Stimulated activated CD4-positive, alpha-beta T cell treated with anti-CD3 and anti-CD28 coated beads, Interleukin-4, amount 100 ng/mL, for 4 hours (primary cell): ENCODE data around the gene SPACA4.
A peak's percentile ranks its signal among the peaks of the same experiment; 100 is the strongest.
"Not testable (repeated sequence)": the region's sequence is repeated elsewhere in the genome, so short reads cannot be mapped to it uniquely, and the experiment has no call there.

ENCODE experiments used
- DNase-seq, 2 experiments: peaks; one replicate each; pipeline ENCODE4 v3.0.0-alpha.2; 2020

The SPACA4 gene, protein sequence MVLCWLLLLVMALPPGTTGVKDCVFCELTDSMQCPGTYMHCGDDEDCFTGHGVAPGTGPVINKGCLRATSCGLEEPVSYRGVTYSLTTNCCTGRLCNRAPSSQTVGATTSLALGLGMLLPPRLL

DNA sequence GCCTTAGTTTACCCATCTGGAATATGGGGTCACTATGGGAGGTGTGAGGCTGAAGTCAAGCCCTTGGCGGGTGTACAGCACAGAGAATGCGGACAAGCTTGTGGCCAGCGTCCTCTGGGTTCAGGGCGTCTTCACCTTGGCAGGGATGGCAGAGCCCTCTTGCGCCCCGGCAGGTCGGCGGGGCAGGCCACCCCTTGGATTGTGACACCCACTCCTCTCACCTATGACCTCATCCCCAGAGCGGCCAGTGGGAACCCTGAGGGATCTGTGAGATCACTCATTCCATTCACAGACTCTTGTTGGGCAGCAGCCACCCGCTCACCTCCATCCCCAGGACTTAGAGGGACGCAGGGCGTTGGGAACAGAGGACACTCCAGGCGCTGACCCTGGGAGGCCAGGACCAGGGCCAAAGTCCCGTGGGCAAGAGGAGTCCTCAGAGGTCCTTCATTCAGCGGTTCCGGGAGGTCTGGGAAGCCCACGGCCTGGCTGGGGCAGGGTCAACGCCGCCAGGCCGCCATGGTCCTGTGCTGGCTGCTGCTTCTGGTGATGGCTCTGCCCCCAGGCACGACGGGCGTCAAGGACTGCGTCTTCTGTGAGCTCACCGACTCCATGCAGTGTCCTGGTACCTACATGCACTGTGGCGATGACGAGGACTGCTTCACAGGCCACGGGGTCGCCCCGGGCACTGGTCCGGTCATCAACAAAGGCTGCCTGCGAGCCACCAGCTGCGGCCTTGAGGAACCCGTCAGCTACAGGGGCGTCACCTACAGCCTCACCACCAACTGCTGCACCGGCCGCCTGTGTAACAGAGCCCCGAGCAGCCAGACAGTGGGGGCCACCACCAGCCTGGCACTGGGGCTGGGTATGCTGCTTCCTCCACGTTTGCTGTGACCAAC lies at the start of gene SPACA4:
TSS of gene SPACA4 (plus strand) at position 280 of the 896 bp plus-strand sequence. CDS start at position 517, 237 bp downstream.
- DNase-seq, result no peak

DNA sequence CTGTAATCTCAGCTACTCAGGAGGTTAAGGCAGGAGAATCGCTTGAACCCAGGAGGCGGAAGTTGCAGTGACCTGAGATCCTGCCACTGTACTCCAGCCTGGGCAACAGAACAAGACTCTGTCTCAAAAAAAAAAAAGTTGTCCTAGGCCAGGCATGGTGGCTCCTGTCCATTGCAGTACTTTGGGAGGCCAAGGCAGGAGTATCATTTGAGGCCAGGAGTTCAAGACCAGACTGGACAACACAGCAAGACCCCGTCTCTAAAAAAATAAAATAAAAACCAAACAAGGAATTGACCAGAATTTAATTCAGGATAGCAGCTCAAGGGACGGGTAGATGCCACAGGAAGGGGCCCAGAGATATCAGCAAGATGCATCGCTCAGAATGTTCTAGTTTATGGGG lies 49.7 kb upstream of the SPACA4 start:
- no peak for DNase-seq

DNA sequence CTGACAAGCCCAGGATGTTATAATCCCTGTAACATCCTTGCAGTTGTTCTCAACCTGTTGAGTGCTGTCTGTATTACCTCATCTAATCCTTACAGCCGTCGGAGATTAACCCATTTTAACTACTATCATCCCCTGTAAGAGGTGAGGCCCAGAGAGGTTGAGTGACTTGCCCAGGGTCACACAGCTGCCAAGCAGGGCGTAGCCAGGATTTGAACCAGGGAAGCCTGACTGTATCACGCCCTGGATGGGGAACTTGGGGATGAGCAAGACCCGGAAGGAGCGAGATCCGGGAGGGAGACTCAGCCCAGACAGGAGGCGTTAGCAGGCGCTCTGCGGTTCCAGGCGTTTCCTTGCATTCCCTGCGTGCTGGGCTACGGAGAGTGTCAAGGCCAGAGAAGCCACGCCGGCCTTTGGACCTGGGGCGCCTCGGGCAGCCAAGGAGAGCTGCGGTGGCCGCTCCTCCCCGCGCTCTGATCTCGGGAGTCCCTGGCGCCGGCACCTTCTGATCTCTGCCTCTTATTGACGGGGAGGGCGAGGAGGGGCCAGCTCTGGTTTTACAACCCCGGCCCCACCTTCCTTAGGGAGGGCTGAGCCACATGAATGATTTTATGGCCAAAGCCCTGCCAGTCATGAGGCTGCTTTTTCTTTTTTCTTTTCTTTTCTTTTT lies 48.4 kb upstream of the SPACA4 start:
- no peak for DNase-seq

DNA sequence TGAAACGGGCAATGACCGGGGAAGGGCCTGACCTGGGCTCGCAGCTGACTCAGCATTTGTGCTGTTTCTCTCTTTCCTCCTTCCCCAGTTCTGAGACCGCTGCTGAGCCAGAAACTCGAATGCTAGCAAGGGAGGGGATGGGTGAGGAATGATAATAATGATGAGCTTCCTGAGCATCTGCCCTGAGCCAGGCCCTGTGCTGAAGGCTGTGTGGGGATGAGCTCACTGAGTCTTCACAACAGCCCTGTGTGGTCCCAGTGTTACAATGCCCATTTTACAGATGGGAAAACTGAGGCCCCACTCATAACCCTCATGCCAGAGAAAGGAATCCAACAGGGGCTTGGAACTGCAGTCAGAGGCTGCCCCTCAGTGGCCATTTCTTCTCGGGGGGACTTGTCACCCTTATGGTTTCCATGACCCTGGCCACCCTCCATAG lies 46.4 kb upstream of the SPACA4 start:
- no peak for DNase-seq

DNA sequence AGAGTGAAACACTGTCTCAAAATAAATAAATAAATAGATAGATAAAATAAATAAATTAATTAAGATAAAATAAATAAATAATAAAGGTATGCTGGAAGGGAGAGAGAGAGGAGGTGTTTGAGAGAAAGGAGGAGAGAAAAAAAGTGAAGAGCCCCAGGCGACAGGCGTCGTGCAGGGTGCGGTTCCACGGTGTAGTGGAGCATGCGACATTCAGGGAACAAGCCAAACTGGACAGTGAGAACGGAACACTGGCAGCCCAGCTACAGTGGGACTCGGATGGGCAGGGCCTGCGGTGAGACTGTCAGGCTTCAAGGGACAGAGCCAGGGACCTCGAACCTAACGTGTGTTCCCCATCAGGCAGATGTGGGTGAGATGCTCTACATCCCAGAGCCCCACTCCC lies 45.1 kb upstream of the SPACA4 start:
- DNase-seq, result no peak

DNA sequence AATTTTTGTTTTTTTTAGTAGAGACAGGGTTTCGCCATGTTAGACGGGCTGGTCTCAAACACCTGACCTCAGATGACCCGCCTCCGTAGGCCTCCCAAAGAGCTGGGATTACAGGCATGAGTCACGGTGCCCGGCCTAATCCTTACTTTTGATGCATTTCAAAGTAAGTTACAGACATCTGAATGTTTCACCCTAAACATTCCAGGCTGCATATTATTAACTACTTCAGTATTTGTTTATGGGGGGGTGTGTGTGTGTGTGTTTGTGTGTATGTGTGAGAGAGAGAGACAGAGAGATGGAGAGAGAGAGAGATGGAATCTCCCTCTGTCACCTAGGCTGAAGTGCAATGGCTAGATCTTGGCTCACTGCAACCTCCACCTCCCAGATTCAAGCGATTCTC lies 41.5 kb upstream of the SPACA4 start:
- DNase-seq, result no peak

DNA sequence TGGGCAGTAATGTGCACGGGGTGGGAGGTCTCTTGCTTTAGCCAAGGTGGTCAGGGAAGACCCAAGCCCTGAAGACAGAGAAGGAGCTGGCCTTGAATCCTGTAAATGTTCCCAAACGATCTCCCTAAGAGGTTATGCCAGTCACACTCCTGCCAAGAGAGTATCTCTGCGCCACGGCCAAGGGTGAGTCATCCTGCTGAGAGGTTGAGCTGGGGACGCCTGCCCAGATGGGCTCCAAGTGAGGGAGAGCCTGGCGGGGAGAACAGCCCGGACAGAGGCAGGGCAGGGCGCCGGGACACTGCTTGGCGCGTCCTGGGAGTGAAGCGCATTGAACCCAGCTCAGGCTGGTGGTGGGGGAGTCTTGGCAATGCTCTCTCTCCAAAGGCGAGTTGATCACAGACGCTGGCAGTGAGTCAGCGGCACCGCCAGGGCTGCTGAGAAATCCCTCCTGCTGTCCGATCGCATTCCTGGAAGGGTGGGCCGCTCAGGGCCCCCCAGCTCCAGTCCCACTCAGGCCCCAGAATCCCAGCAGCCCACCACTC lies 38.1 kb upstream of the SPACA4 start:
- no peak for DNase-seq

DNA sequence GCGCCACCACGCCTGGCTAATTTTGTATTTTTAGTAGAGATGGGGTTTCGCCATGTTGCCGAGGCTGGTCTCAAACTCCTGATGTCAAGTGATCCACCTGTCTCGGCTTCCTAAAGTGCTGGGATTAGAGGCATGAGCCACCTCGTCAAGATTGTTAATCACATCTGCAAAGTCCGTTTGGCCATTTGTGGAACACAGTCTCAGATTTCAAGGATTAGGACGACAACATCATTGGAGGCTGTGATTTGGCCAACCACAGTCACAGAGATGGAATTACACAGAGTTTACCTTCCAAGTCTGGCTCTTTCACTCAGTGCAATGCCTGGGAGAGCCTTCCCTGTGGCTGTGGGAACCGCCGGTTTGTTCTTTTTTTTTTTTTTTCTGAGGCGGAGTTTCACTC lies 36.7 kb upstream of the SPACA4 start:
- no peak for DNase-seq

DNA sequence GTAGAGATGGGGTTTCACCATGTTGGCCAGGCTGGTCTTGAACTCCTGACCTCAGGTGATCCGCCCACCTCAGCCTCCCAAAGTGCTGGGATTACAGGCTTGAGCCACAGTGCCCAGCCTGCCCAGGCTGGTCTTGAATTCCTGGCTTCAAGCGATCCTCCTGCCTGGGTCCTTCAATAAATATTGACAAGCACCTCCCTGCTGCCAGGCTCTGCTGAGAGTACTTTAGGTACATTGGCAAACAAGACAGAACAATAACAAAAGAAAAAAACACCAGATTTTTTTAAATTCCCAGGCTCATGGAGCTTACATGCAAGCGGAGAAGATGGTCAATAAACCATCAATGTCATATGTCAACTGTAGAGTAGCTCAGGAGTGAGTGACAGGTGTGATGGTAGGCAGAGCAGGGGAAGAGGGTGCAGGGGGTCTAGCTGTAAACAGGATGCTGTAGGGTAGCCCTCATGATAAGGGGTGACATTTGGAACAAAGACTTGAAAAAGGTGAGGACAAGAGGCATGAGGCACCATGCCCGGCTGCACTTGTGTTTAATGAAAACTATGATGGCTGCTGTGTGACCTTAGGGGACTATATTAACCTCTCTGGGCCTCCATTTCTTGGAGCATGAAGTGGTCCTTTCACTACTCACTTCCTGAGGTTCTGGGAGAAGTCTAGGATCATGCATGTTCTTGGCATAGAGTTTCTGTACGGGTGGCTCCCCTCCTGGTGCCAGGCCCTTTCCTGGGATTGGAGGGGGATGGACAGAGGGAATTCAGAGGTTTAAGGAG lies 35.0 kb upstream of the SPACA4 start:
- DNase-seq, result no peak

DNA sequence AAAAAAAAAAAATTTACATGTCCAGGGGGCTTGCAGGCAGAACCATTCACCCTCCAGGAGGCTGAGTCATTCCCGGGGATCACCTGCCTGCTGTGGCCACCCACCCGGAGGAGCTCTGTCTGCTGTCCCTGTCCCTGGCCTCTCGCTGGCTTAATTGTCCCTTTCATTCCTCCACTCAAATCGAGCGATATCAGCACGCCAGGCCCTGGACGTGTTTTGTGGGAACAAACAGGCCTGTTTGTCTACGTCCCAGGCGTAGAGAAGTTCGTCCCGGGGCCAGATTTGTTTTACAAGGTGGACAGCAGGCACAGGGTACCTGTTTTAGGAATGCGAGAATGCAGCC lies 33.4 kb upstream of the SPACA4 start:
- DNase-seq, result no peak

DNA sequence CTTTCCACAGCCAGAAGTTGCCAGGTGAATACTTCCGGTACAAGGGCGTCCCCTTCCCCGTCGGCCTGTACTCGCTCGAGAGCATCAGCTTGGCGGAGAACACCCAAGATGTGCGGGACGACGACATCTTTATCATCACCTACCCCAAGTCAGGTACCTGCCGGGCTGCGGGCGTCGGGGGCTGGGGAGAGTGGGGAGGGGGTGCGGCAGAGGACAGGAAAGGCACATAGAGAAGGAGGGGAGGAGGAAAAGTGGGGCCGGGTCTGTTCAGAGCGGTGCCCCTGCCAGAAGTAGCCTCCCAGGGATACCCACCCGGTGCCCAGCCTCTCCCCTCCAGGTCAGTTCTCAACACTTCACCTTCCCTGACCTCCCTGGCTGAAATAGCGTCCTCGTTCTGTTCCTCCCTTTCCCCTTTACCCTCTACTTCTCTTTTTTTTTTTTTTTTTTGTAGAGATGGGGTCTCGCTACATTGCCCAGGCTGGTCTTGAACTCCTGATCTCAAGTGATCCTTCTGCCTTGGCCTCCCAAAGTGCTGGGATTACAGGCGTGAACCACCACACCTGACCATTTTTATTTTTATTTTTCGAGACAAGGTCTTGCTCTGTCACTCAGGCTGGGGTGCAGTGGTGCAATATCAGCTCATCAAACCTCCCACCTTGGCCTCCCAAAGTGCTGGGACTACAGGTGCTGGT lies 30.5 kb upstream of the SPACA4 start:
- no peak for DNase-seq

DNA sequence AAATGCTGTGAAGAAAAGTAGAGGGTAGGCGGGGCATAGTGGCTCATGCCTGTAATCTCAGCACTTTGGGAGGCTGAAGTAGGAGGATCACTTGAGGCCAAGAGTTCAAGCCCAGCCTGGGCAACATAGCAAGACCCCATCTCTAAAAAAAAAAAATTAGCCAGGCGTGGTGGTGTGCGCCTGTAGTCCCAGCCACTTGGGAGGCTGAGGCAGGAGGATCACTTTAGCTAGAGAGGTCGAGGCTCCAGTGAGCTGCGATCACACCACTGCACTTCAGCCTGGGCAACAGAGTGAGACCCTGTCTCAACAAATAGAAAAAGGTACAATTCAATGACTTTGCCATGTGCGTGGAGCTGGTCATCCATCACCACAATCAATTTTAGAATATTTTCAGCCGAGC lies 28.6 kb upstream of the SPACA4 start:
- not testable (repeated sequence) for DNase-seq

DNA sequence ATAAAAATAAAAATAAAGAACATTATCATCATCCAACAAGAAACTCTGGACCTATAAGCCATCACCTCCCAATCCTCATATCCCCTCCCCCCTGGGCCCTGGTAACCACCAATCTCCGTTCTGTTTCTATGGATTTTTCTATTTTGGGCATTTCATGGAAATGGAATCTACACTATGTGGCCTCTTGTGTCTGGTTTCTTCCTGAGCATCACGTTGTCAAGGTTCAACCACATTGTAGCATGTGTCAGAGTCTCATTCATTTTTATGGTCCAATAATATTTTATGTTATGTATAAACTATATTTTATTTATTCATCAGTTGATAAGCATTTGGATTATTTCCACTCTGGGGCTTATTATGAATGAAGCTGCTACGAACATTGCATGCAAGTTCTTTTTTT lies 27.7 kb upstream of the SPACA4 start:
- DNase-seq, result no peak

DNA sequence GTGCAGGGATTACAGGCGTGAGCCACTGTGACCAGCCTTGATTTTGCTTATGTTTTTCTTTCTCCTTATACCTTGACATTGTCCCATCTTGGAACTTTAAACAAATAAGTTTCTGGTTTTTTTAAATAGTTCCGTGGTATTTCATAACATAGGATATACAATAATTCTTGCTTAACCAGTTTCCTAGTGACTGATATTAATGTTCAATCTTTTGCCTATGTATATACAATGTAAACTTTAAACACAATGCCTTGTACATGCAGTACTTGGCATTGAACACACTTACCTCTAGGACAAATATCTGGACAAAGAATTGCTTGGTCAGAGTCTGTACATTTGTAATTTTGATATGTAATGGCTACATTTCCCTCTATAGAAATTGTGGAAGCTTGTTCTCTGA lies 24.4 kb upstream of the SPACA4 start:
- DNase-seq, result no peak

DNA sequence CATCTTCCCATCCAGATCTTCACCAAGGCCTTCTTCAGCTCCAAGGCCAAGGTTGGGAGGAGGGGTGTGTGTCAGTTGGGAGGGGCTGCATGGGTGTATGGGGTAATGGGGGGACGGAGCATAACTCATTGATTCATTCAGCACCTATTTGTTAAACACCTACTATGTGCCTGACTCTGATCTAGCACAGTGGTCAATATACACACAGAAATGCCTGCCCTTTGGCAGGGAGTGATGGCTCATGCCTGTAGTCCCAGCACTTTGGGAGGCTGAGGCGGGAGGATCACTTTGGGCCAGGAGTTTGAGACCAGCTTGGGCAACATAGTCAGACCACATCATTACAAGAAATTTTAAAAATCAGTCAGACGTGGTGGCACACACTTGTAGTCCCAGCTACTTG lies 19.2 kb upstream of the SPACA4 start:
- no peak for DNase-seq

DNA sequence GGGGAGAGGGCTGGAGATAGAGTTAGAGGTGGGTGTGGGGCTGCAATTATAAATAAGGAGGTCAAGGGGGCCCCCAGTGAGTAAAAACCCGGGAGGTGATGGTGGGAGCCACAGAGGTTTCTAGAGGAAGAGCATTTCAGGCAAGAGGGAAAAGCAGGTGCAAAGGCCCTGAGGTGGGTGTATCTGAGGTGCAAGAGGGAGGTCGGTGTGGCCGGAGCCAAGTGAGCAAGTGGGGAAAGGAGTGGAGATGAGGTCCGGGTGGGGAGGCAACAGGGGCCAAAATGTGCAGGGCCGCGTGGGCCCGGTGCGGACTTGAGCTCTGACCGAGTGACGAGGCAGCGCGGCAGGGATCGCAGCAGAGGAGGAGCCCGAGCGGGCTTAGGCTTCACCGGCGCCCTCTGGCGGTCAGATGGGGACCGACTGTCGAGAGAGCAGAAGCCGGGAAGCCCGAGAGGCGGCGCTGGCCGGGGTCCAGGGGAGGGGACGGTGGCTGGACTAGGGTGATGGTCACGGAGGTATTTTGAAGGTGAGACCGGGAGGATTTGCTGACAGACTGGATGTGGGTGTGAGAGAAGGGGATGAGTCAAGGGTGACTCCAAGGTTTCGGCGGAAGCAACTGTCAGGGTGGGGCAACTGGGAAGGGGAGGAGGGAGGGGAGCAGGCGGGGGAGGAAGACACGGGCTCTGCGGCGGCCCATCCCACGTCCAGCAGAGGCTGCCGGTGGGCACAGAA lies 17.7 kb upstream of the SPACA4 start:
- peak; percentile 73 to 84 for DNase-seq

DNA sequence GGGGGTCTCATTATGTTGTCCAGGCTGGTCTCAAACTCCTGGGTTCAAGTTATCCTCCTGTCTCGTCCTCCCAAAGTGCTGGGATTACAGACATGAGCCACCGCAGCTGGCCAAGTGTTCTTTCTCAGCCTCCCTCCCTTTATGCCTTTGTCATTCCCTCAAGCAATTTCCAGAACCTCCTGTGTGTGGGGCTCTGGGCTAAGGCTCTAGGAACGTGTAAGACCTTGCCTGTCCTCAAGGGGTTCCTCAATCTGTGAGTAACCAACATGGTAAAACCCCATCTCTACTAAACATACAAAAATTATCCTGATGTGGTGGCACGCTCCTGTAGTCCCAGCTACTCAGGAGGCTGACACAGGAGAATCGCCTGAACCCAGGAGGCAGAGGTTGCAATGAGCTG lies 15.5 kb upstream of the SPACA4 start:
- DNase-seq, result no peak

DNA sequence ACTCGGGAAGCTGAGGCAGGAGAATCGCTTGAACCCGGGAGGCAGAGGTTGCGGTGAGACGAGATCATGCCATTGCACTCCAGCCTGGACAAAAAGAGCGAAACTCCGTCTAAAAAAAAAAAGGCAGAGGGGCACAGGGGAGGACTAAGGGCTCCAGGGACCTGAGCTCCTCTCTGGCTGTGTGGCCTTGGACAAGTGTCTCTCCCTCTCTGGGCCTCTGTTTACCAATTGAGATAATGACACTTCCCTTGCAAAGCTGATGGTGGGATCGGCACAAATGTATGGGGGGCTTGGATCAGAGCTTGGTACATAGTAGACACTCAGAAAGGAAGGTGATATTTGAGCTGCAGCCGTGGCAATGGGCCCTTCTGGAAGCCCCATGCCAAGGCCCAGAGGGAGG lies 11.4 kb upstream of the SPACA4 start:
- no peak for DNase-seq

DNA sequence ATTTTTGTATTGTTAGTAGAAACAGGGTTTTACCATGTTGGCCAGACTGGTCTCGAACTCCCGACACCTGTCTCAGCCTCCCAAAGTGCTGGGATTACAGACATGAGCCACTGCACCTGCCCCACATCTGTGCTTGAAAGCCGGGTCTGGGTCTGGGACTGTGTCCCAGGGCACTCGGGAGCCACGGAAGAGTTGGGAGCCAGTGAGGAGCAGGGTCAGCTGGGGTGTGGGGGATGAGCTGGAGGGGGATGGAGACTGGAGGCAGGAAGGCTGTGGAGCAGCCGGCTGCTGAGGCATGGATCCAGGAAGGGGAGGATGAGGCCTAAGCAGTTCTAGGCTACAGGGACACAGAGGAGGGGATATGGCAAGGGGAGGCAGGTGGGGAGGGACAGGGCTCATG lies 10.7 kb upstream of the SPACA4 start:
- no peak for DNase-seq

DNA sequence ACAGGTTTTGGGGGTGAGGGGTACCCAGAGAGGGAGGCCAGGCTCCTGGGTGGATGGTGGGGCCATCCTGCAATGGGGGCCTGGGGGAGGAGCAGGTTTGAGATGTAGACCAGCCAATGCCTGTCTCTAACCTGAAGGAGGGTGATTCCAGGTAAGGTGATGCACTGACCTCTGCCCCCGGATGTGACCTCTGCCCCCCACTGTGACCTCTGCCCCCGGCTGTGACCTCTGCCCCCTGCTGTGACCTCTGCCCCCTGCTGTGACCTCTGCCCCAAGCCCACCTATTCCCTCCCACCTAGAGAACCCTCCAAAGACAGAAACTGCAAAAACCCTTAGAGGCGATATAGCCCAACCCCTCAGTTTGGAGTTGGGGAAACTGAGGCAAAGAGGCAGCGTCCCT lies 10.3 kb upstream of the SPACA4 start:
- no peak for DNase-seq

DNA sequence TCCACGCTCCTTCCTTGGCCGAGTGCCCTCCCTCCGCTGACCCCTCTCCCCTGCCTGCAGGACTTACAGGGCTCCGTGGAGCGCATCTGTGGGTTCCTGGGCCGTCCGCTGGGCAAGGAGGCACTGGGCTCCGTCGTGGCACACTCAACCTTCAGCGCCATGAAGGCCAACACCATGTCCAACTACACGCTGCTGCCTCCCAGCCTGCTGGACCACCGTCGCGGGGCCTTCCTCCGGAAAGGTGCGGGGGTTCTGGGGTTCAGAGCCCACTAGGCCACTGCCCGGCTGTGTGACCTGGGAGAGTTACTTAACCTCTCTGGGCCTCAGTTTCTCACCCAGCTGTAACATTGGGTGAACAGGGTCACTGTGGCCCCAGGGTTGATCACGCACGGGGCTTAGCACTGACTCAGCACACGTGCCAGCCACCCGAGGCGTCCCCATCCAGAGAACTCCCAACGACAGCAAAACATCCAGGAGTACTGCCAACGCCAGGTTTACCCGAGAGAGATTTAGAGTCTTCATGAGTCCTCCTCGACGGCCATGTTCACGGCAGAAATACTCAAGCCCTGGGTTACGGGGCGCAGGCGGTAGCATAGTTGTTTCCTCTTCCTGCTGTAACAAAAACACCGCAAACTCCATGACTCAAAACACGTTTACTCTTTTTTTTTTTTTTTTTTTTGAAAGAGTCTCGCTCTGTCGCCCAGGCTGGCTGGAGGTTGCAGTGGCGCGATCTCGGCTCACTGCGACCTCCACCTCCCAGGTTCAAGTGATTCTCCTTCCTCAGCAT lies 9.7 kb upstream of the SPACA4 start:
- DNase-seq, result no peak
